GM13976 (cell line): ENCODE measurements around the gene BORA.
"Not testable (repeated sequence)": the region's sequence is repeated elsewhere in the genome, so short reads cannot be mapped to it uniquely, and the experiment has no call there.

ENCODE experiments used
- DNase-seq: peaks from one replicate; pipeline ENCODE4 v3.0.0; 2012; ENCODE audit warnings: low spot score
- CTCF ChIP-seq: IDR thresholded peaks from 2 replicates; pipeline ENCODE4 v1.5.1; 2012; ENCODE audit warnings: borderline replicate concordance, mild to moderate bottlenecking; ENCODE audit not compliant: insufficient read depth; ENCODE audit errors: extremely low read depth, missing control alignments, control extremely low read depth
- in situ Hi-C: fragments of 300-500 bp; cut with MboI; formaldehyde crosslinking; loops from one replicate; pipeline ENCODE4 v1.12.0; 2022; ENCODE audit warnings: low sequenced_read_pairs, mixed read lengths, inconsistent platforms; ENCODE audit not compliant: unreplicated experiment

BORA gene

GRCh38 chr13:72757792-72758535, 30.2 kb downstream of the BORA start:
- DNase-seq: no peak
- TF ChIP-seq CTCF: no peak
- in situ Hi-C loops: no loop called here

- in situ Hi-C loops: no loop called here
- no peak for DNase-seq
- no peak for TF ChIP-seq CTCF
These were observed 32.5 kb downstream of the BORA start for GRCh38 chr13:72760189-72760588.

GRCh38 chr13:72763411-72763810, 35.7 kb downstream of the BORA start:
- no peak for DNase-seq
- no peak for TF ChIP-seq CTCF
- in situ Hi-C loops: no loop called here

GRCh38 chr13:72774019-72774418, 46.3 kb downstream of the BORA start:
- DNase-seq: no peak
- no peak for TF ChIP-seq CTCF
- in situ Hi-C loops: no loop called here

- TF ChIP-seq CTCF: peak; percentile 15
- DNase-seq: peak; percentile 95
- in situ Hi-C loops: no loop called here
These were observed 54.0 kb downstream of the BORA start, which contains the start of the genes DIS3 and PIBF1 for GRCh38 chr13:72781451-72782439. Gene DIS3, minus strand, starts transcription at chr13:72781900. Its CDS starts 68 bp downstream, at chr13:72781832. Gene PIBF1, plus strand, starts transcription at chr13:72782133. Its CDS starts 1,337 bp downstream, at chr13:72783470.

- in situ Hi-C loops: no loop called here
- TF ChIP-seq CTCF: no peak
- DNase-seq: no peak
These were observed 55.0 kb downstream of the BORA start for GRCh38 chr13:72782717-72783116.

GRCh38 chr13:72784679-72785078, 57.0 kb downstream of the BORA start:
- in situ Hi-C loops, DNase-seq: not testable (repeated sequence)
